ENCODE results near the gene INCA1. TPM values are rescaled to one million over a fixed set of nuclear protein-coding genes. Genes with fewer than 3 reads are reported as not detected.

The INCA1 gene
- polyA plus RNA-seq, 1 experiment = 1.3 TPM

DNA sequence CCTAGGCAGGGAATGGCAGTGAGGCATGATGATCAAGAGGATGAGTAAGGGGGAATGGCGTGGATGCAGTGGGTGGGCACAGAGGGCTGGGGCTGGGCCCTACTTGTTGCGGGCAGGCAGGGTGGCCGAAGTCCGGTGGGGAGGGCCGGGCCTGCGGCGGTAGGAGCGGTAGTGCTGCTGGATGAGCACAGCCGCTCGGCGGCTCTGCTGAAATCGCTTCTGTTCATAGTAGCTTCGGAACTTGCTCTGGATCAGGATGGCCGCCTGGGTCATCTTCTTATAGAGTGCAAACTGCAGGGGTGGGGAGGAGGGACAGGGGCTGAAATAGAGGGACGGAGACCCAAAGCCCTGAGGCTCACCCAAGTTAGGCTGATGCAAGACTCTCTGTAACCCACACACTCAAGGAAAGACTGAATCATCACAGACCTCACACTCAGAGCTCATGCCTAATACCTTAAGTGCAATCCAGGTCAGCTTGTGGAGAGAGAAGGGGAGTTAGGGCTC is 28.2 kb downstream of the INCA1 start:
- ChIA-PET POLR2A (interaction anchor here (0.5 kb wide), 1 partner anchor 20 kb away, joined by 3 read pairs; no protein-coding TSS in a partner anchor), CTCF (interaction anchor here (0.8 to 4.6 kb wide), 5 partner anchors 11 to 93 kb away, joined by 3 to 40 read pairs (median 6); partner anchors contain the start of genes CAMTA2 and INCA1)
- peak; percentile 83 for DNase-seq (ENCODE audit: low read depth)
- no peaks in the 10 kb centered on the region for H3K27me3 ChIP-seq (ENCODE audit: control insufficient read depth, insufficient read depth, low read length)
- peak overlapping the region; percentile 56 for H3K4me3 ChIP-seq (ENCODE audit: low read depth, low read length)
- TF ChIP-seq, protein P1, sequence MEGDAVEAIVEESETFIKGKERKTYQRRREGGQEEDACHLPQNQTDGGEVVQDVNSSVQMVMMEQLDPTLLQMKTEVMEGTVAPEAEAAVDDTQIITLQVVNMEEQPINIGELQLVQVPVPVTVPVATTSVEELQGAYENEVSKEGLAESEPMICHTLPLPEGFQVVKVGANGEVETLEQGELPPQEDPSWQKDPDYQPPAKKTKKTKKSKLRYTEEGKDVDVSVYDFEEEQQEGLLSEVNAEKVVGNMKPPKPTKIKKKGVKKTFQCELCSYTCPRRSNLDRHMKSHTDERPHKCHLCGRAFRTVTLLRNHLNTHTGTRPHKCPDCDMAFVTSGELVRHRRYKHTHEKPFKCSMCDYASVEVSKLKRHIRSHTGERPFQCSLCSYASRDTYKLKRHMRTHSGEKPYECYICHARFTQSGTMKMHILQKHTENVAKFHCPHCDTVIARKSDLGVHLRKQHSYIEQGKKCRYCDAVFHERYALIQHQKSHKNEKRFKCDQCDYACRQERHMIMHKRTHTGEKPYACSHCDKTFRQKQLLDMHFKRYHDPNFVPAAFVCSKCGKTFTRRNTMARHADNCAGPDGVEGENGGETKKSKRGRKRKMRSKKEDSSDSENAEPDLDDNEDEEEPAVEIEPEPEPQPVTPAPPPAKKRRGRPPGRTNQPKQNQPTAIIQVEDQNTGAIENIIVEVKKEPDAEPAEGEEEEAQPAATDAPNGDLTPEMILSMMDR (IDR thresholded peaks at IDR 0.05; ENCODE audit: insufficient read depth, low read depth, low read length) = no peak
- H3K36me3 ChIP-seq (ENCODE audit: control insufficient read depth, insufficient read depth, low read length) = peaks cover 15% of the 10 kb centered on the region

DNA sequence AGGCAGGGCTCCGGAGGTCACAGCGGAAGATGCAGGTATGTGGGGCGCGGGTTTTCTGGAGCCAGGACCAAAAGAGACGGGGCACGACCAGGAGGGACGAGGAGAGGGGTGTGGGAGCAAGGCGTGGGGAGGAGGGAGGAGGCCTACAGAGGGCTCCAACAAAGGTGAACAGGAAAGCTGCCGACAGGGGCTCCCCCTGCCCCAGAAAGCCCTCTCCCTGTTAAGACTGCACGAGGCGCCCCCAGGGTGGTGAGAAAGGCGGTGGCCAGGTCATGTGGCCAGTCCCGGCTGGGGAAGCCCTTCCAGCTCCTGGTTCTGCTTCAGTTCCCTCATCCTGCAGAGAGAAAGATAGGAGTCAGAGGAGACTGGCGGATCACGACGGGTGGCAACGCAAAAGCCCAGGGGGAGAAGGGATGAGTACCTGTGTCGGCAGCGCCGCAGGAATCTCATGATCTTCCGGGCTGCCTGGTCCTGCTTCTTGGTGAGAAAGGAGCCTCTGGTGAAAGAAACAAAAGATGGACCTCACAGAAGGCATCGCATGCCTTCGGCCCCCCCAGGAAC is 28.8 kb downstream of the INCA1 start:
- H3K36me3 ChIP-seq (ENCODE audit: control insufficient read depth, insufficient read depth, low read length) = peaks cover 15% of the 10 kb centered on the region
- CTCF ChIA-PET = interaction anchor here (0.7 to 4.6 kb wide), 6 partner anchors 12 to 93 kb away, joined by 3 to 40 read pairs (median 5); partner anchors contain the start of genes CAMTA2 and INCA1
- DNase-seq (ENCODE audit: low read depth) = no peak
- POLR2A ChIA-PET = interaction anchor here (0.5 kb wide), 1 partner anchor 21 kb away, joined by 3 read pairs; no protein-coding TSS in a partner anchor
- peak overlapping the region; percentile 56 for H3K4me3 ChIP-seq (ENCODE audit: low read depth, low read length)
- TF ChIP-seq, protein P1 (IDR thresholded peaks at IDR 0.05; ENCODE audit: insufficient read depth, low read depth, low read length) = no peak
- H3K27me3 ChIP-seq (ENCODE audit: control insufficient read depth, insufficient read depth, low read length) = no peaks in the 10 kb centered on the region

DNA sequence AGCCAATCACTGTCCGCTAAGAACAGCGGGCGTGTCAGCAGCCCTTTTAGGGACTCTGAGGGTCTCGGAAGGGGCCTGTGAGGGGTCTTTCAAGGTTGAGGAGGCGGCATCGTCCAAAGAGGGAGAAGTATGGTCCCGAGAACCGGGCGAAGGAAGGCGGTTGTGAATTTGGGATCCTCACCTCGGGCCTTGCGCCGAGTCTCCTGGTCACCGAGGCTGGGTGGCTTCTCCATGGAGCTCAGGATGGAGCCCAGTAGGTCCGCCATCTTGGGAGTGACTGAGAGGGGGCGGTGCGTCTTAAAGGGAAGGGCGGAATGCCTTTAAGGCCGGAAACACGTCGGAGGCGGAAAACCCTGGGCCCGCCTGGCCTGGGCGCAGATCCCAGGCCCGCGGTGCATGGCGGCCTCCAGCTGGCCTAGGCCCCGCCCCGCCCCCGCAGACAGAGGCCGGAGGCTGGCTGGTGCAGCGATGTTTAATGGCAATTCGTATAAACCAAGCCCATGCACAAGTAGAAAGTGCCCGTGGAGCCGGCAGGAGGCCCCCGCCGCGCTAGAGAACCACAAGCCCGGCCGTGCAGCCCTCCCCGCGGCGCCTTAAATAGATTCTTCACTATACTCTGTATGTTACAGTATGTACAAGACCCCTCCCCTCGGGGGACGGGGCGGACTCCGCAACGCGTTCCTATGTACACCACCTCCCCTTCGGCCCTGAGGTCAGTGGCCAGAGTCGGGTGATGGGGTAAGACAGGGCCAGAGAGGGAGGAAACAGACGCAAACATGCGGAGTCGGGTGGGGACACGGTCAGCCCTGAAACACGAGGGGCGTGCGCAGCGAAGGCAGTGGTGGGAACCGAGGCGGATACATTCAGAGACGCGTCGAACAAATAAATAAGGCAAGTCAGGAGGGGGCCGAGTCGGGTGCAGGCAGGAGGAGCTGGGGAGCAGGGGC is 29.5 kb downstream of the INCA1 start, which contains the start of gene SPAG7:
Gene SPAG7 (minus strand): TSS at position 279 of the 947 bp plus-strand sequence. CDS start 13 bp downstream, at position 266.
- Histone ChIP-seq H3K27me3 (ENCODE audit: control insufficient read depth, insufficient read depth, low read length) (no peaks in the 10 kb centered on the region), H3K4me3 (ENCODE audit: low read depth, low read length) (peak within 1 kb of the TSS; percentile 56), H3K36me3 (ENCODE audit: control insufficient read depth, insufficient read depth, low read length) (peaks cover 13% of the 10 kb centered on the region)
- DNase-seq (ENCODE audit: low read depth) = peak; percentile 83
- POLR2A ChIA-PET = interaction anchor here (0.5 to 1.9 kb wide), 6 partner anchors 11 to 34 kb away, joined by 3 to 17 read pairs (median 7); partner anchors contain the start of genes PFN1, RNF167 and SLC25A11
- CTCF ChIA-PET = interaction anchor here (0.6 to 4.6 kb wide), 9 partner anchors 12 to 59 kb away, joined by 3 to 40 read pairs (median 6); partner anchors contain the start of gene CAMTA2
- TF ChIP-seq, protein P1 (IDR thresholded peaks at IDR 0.05; ENCODE audit: insufficient read depth, low read depth, low read length) = peak; percentile 16; the same call in 1 of the 2 replicates

DNA sequence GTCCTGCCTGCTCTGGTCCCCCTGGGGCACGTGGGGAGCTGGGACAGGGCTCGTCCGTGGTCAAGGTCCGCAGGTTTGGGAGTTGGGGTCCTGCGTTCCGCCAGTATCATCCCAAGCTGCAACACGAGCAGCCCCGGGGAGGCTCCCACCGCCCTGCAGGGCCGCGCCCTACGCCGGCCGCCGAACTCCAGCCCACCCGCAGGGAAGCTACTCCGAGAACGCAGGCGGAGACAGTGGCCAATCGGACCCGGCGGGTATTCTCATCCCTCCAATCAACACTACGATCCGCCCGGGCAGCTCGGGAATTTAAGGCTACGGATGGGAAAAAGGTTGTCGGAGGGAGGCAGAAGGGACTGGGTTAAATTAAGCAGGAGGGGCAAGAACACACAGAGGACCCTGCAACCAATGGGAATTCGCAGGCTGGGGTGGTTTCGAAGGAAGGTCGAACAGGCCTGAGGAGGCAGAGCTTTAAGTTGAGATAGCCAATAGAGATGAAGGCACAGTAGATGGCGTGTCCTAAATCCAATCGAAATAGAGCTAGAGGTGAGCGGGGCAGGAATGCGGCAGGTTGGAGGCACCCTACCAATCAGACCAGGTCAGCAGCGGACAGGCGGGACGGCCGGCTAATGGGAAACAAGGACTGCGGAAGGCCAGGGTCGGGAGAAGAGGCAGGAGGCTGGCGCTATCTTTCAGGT is 30.3 kb downstream of the INCA1 start:
- Histone ChIP-seq H3K27me3 (ENCODE audit: control insufficient read depth, insufficient read depth, low read length) (no peaks in the 10 kb centered on the region), H3K4me3 (ENCODE audit: low read depth, low read length) (peak overlapping the region; percentile 56), H3K36me3 (ENCODE audit: control insufficient read depth, insufficient read depth, low read length) (peaks cover 6% of the 10 kb centered on the region)
- POLR2A ChIA-PET = interaction anchor here (0.5 to 1.9 kb wide), 7 partner anchors 10 to 33 kb away, joined by 3 to 17 read pairs (median 5); partner anchors contain the start of genes PFN1, RNF167 and SLC25A11
- DNase-seq (ENCODE audit: low read depth) = peak; percentile 99
- CTCF ChIA-PET = interaction anchor here (0.6 to 3.1 kb wide), 10 partner anchors 9 to 95 kb away, joined by 3 to 19 read pairs (median 4); partner anchors contain the start of gene CAMTA2
- TF ChIP-seq, protein P1 (IDR thresholded peaks at IDR 0.05; ENCODE audit: insufficient read depth, low read depth, low read length) = no peak
